H1 (cell line): ENCODE results near the gene HSPA1A. TPM values are rescaled to one million over a fixed set of nuclear protein-coding genes. Genes with fewer than 3 reads are reported as not detected.
A peak's percentile ranks its signal among the peaks of the same experiment; 100 is the strongest.

Experiments used
- CTCF ChIA-PET: fragments of 300-600 bp; sonication (Branson Sonifier 250); formaldehyde crosslinking; loops from one replicate; lab custom pipeline; 2021; ENCODE audit not compliant: partially characterized antibody; lab: Charles Lee
- POLR2A ChIA-PET: fragments of 300-600 bp; sonication (Branson Sonifier 250); formaldehyde crosslinking; loops from one replicate; lab custom pipeline; 2021; ENCODE audit warnings: inconsistent platforms; ENCODE audit not compliant: partially characterized antibody; lab: Charles Lee
- DNase-seq, 2 experiments: peaks; one replicate each; pipeline versions ENCODE4 v3.0.0 to v3.0.0-alpha.2; 2010 to 2022; ENCODE audit warnings: low spot score in 2 of 2, low read depth in 1 of 2, mixed read lengths in 1 of 2
- FAIRE-seq: peaks from 2 replicates; lab custom pipeline; 2011; peaks lifted over from hg19 to GRCh38; lab: Jason Lieb, UNC
- H2AFZ ChIP-seq: 2 replicates; pipeline ENCODE4 v1.8.1; 2012; ENCODE audit warnings: low read length, inconsistent platforms
- H2AK5ac ChIP-seq: 2 replicates; pipeline ENCODE4 v1.6.1; 2013; ENCODE audit warnings: low read depth, low read length
- H2BK120ac ChIP-seq: replicated peaks from 2 replicates; pipeline ENCODE3; 2013; ENCODE audit warnings: low read depth, low read length, inconsistent platforms
- H2BK12ac ChIP-seq: 2 replicates; pipeline ENCODE4 v1.6.1; 2013; ENCODE audit warnings: low read depth, low read length
- H2BK15ac ChIP-seq: 2 replicates; pipeline ENCODE4 v1.6.1; 2013; ENCODE audit warnings: low read length
- H2BK20ac ChIP-seq: 2 replicates; pipeline ENCODE4 v1.6.1; 2013; ENCODE audit warnings: low read length
- H2BK5ac ChIP-seq: 2 replicates; pipeline ENCODE4 v1.6.1; 2013; ENCODE audit warnings: low read depth, low read length
- H3K14ac ChIP-seq: 2 replicates; pipeline ENCODE4 v1.6.1; 2013; ENCODE audit warnings: inconsistent platforms; ENCODE audit not compliant: insufficient read length
- H3K18ac ChIP-seq: 2 replicates; pipeline ENCODE4 v1.6.1; 2013; ENCODE audit warnings: low read length; ENCODE audit errors: extremely low read depth
- H3K23ac ChIP-seq: 2 replicates; pipeline ENCODE4 v1.6.1; 2013; ENCODE audit warnings: inconsistent platforms; ENCODE audit not compliant: insufficient read length
- H3K23me2 ChIP-seq: 2 replicates; pipeline ENCODE4 v1.6.1; 2013; ENCODE audit warnings: low read depth, low read length
- H3K27ac ChIP-seq: 2 replicates; pipeline ENCODE4 v1.6.1; 2011; ENCODE audit warnings: low read depth, low read length, inconsistent platforms
- H3K27me3 ChIP-seq, 4 experiments: replicated peaks in 1 of 4; 1 replicate in 1 of 4; 2 replicates in 3 of 4; pipeline versions ENCODE4 v1.6.1 to v1.8.1; 2011 to 2013; ENCODE audit warnings: low read length in 3 of 4, mild to moderate bottlenecking in 3 of 4, inconsistent platforms in 2 of 4, mixed read lengths in 2 of 4, moderate library complexity in 1 of 4; ENCODE audit not compliant: control insufficient read depth in 3 of 4, insufficient read depth in 3 of 4; ENCODE audit errors: extremely low read depth in 1 of 4
- H3K36me3 ChIP-seq, 4 experiments: 2 replicates each; pipeline versions ENCODE4 v1.6.1 to v1.8.1; 2011 to 2013; ENCODE audit warnings: mild to moderate bottlenecking in 4 of 4, low read length in 3 of 4, moderate library complexity in 2 of 4, control low read depth in 1 of 4, inconsistent platforms in 1 of 4; ENCODE audit not compliant: insufficient read depth in 4 of 4, control insufficient read depth in 2 of 4
- H3K4ac ChIP-seq: replicated peaks from 2 replicates; pipeline ENCODE3; 2013; ENCODE audit warnings: low read length, low read depth, mixed read lengths, inconsistent platforms; ENCODE audit not compliant: insufficient read length
- H3K4me1 ChIP-seq, 4 experiments: replicated peaks in 1 of 4; 1 replicate in 1 of 4; 2 replicates in 3 of 4; pipeline versions ENCODE4 v1.6.1 to v1.8.1; 2011 to 2013; ENCODE audit warnings: low read length in 3 of 4, inconsistent platforms in 2 of 4, mixed read lengths in 1 of 4; ENCODE audit not compliant: insufficient read depth in 4 of 4, control insufficient read depth in 3 of 4
- H3K4me2 ChIP-seq, 2 experiments: 2 replicates each; pipeline versions ENCODE4 v1.6.1 to v1.8.1; 2011 to 2013; ENCODE audit warnings: low read depth in 2 of 2, low read length in 2 of 2, control low read depth in 1 of 2, inconsistent platforms in 1 of 2, mild to moderate bottlenecking in 1 of 2; ENCODE audit not compliant: insufficient read depth in 1 of 2
- H3K4me3 ChIP-seq, 4 experiments: fragments of 200-600, 300-600 bp in 1 of 4; sonication (generic), shearing (Covaris generic), sonication (Bioruptor Twin) in 1 of 4; 2 replicates each; pipeline versions ENCODE4 v1.5.1 to v1.8.1; 2011 to 2016; ENCODE audit warnings: low read length in 4 of 4, low read depth in 3 of 4, control low read depth in 2 of 4, inconsistent platforms in 2 of 4, mild to moderate bottlenecking in 2 of 4, mixed read lengths in 1 of 4, moderate library complexity in 1 of 4; ENCODE audit not compliant: insufficient read depth in 2 of 4; ENCODE audit errors: extremely low read depth in 1 of 4
- H3K56ac ChIP-seq: replicated peaks from 2 replicates; pipeline ENCODE3; 2013; ENCODE audit warnings: low read depth, mild to moderate bottlenecking, mixed read lengths, low read length, inconsistent platforms; ENCODE audit not compliant: insufficient read length
- H3K79me1 ChIP-seq: 2 replicates; pipeline ENCODE4 v1.6.1; 2013; ENCODE audit warnings: low read depth, low read length, control low read depth
- H3K79me2 ChIP-seq, 2 experiments: 2 replicates each; pipeline versions ENCODE4 v1.6.1 to v1.8.1; 2012 to 2013; ENCODE audit warnings: low read length in 2 of 2, mild to moderate bottlenecking in 2 of 2, inconsistent platforms in 1 of 2; ENCODE audit not compliant: insufficient read depth in 2 of 2, control insufficient read depth in 1 of 2
- H3K9ac ChIP-seq, 4 experiments: replicated peaks in 1 of 4; 1 replicate in 1 of 4; 2 replicates in 3 of 4; pipeline versions ENCODE4 v1.6.1 to v1.8.1; 2011 to 2013; ENCODE audit warnings: low read depth in 3 of 4, low read length in 3 of 4, control low read depth in 2 of 4, mild to moderate bottlenecking in 2 of 4, moderate library complexity in 2 of 4, inconsistent platforms in 1 of 4; ENCODE audit errors: extremely low read depth in 1 of 4
- H3K9me3 ChIP-seq, 2 experiments: 2 replicates each; pipeline versions ENCODE4 v1.6.1 to v1.8.1; 2012 to 2013; ENCODE audit warnings: mild to moderate bottlenecking in 2 of 2, moderate library complexity in 2 of 2, control low read depth in 1 of 2, inconsistent platforms in 1 of 2, low read depth in 1 of 2, low read length in 1 of 2, mixed read lengths in 1 of 2; ENCODE audit not compliant: insufficient read depth in 2 of 2
- H4K20me1 ChIP-seq, 2 experiments: replicated peaks in 1 of 2; 2 replicates each; pipeline versions ENCODE3 to v1.8.1; 2011 to 2013; ENCODE audit warnings: inconsistent platforms in 2 of 2, low read length in 2 of 2, mild to moderate bottlenecking in 1 of 2; ENCODE audit not compliant: insufficient read depth in 2 of 2, control insufficient read depth in 1 of 2
- H4K5ac ChIP-seq: 2 replicates; pipeline ENCODE4 v1.6.1; 2013; ENCODE audit warnings: low read length, low read depth, mixed read lengths, inconsistent platforms; ENCODE audit not compliant: insufficient read length
- H4K8ac ChIP-seq: 2 replicates; pipeline ENCODE4 v1.8.0; 2013; ENCODE audit warnings: mild to moderate bottlenecking, moderate library complexity, low read length, inconsistent platforms; ENCODE audit not compliant: insufficient read depth; ENCODE audit errors: extremely low read depth
- H4K91ac ChIP-seq: replicated peaks from 2 replicates; pipeline ENCODE3; 2013; ENCODE audit warnings: low read length, mixed read lengths, inconsistent platforms; ENCODE audit not compliant: insufficient read length
- BACH1 ChIP-seq: IDR thresholded peaks from 2 replicates; pipeline ENCODE4 v1.6.1; 2012; ENCODE audit warnings: low read length, improper control_type of control experiment
- CEBPB ChIP-seq: IDR thresholded peaks from 2 replicates; pipeline ENCODE4 v1.6.1; 2012; ENCODE audit warnings: low read depth, low read length
- HDAC6 ChIP-seq: IDR thresholded peaks from one replicate; pipeline ENCODE4 v1.7.1; 2012; ENCODE audit warnings: low read depth, mild to moderate bottlenecking, inconsistent platforms, low read length, moderate library complexity
- JUND ChIP-seq: IDR thresholded peaks from 2 replicates; pipeline ENCODE4 v1.6.1; 2011; ENCODE audit warnings: mild to moderate bottlenecking, improper control_type of control experiment, low read length
- MAX ChIP-seq: IDR thresholded peaks from 2 replicates; pipeline ENCODE4 v1.6.1; 2012; ENCODE audit warnings: inconsistent platforms
- PHF8 ChIP-seq: fragments of 200-600 bp; sonication (generic); conservative IDR thresholded peaks from 2 replicates; pipeline ENCODE4 v1.7.1; 2012; ENCODE audit warnings: low read depth, mild to moderate bottlenecking, inconsistent platforms, low read length, moderate library complexity
- RBBP5 ChIP-seq: IDR thresholded peaks from 2 replicates; pipeline ENCODE4 v1.7.1; 2012; ENCODE audit warnings: low read depth, mild to moderate bottlenecking, inconsistent platforms, low read length, moderate library complexity, borderline replicate concordance
- RXRA ChIP-seq: IDR thresholded peaks from 2 replicates; pipeline ENCODE4 v1.6.1; 2011; ENCODE audit warnings: low read depth, mild to moderate bottlenecking, low read length, moderate library complexity; ENCODE audit not compliant: insufficient read depth
- SRF ChIP-seq: IDR thresholded peaks from 2 replicates; pipeline ENCODE4 v1.6.1; 2011; ENCODE audit warnings: mild to moderate bottlenecking, low read depth, low read length, moderate library complexity
- WGBS, 2 experiments: shearing (Covaris generic) in 1 of 2; methylation state at CpG; one replicate each; pipeline versions ENCODE4 v1.1.6 to v1.1.7; 2013 to 2015; ENCODE audit warnings: low lambda C conversion rate in 2 of 2, mixed read lengths in 2 of 2, inconsistent platforms in 1 of 2, low coverage in 1 of 2, missing lambda C conversion rate in 1 of 2; ENCODE audit not compliant: insufficient replicate concordance in 2 of 2, insufficient coverage in 1 of 2, insufficient read length in 1 of 2; ENCODE audit errors: extremely low coverage in 1 of 2, missing lambda C conversion rate in 1 of 2; 5-methylcytosine and 5-hydroxymethylcytosine counted together
- polyA plus RNA-seq, 7 experiments: library from polyadenylated mRNA; depleted of rRNA in 3 of 7; stranded (reverse) in 5 of 7; unstranded in 2 of 7; fragments of >200 nt in 5 of 7; fragments of 200-250 nt in 2 of 7; gene quantifications; 1 replicate in 5 of 7; 2 replicates in 1 of 7; 4 replicates in 1 of 7; pipeline versions ENCODE4 v1.2.1 to v1.2.3, GENCODE V29; 2011 to 2013; ENCODE audit warnings: missing spikeins in 2 of 7, mixed read lengths in 2 of 7
- total RNA-seq: library from RNA; stranded (reverse); fragmentation: NEBNext Ultra II Directional; extraction: Animal tissue kit (Norgen Biotek cat#: 25700); gene quantifications from 2 replicates; pipeline ENCODE4 v1.2.1, GENCODE V29; 2021

The HSPA1A gene
- total and polyA plus RNA-seq, 2 of the 8 experiments (the other 6 are each of a cell fraction or from before 2014, with no cell fraction given), result 40.7 to 54.0 TPM

DNA sequence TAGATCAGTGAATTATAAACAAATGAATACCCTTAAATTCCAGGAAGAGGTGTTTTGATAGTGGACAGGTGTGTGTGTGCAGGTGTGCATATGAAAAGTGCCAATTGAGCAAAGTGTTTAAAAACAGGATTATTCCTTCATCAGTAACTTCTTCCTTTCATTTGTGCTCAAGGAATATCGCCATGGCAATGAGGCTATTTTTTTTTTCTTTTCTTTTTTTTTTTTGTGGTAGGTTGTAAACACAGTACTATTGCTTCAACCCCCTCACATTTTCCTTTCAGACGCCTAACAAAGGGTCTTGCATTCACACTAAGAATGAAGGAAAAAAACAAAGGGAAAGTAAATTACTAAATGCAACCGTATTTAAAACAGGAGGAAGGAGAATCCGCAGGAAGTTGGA is 10.2 kb downstream of the HSPA1A start:
- Histone ChIP-seq H3K18ac (no peak overlapping the region), H2BK5ac (peak overlapping the region; percentile 67; the same call in 1 of the 2 replicates), H2BK20ac (no peak overlapping the region), H4K91ac (peak overlapping the region; percentile 71), H3K27ac (peak overlapping the region; percentile 66), H3K4ac (peak overlapping the region; percentile 92), H3K14ac (no peak overlapping the region), H2BK12ac (no peak overlapping the region), H3K79me1 (no peaks in the 10 kb centered on the region), H3K9ac (no peak overlapping the region), H2BK120ac (peak overlapping the region; percentile 82), H3K23me2 (peaks cover 17% of the 10 kb centered on the region), H3K79me2 (peaks cover 0 to 10% of the 10 kb centered on the region in 2 experiments; a peak in 2 of 4 replicates), H3K27me3 (no peaks in the 10 kb centered on the region; a peak in 1 of 7 replicates), H3K9me3 (no peaks in the 10 kb centered on the region), H3K4me2 (peak overlapping the region; percentile 29 to 50; a peak in 3 of 4 replicates), H3K36me3 (no peaks in the 10 kb centered on the region), H3K56ac (no peak overlapping the region), H2AK5ac (no peak overlapping the region), H3K4me3 (peak overlapping the region in 1 of 4 experiments; percentile 28; a peak in 3 of 8 replicates), H3K4me1 (peaks cover 5 to 12% (median 9%) of the 10 kb centered on the region in 4 experiments; a peak in 6 of 7 replicates), H2AFZ (no peak overlapping the region), H4K5ac (peak overlapping the region; percentile 71), H4K8ac (no peak overlapping the region), H4K20me1 (peaks cover 0 to 3% of the 10 kb centered on the region in 2 experiments), H3K23ac (no peak overlapping the region), H2BK15ac (no peak overlapping the region)
- FAIRE-seq, result no peak
- ChIA-PET CTCF (interaction anchor here (0.9 to 2.6 kb wide), 6 partner anchors 20 to 87 kb away, joined by 3 to 12 read pairs (median 3); no protein-coding TSS in a partner anchor), POLR2A (interaction anchor here (0.7 to 10.9 kb wide), 9 partner anchors 12 to 145 kb away, joined by 3 to 136 read pairs (median 6); partner anchors contain the start of genes DDAH2, EHMT2, HSPA1A and HSPA1L)
- WGBS, 2 experiments, result 36% methylated on average over 4 of the region's 4 CpGs; no CpG with 5 or more reads in 1 of the 2 experiments
- DNase-seq, result no peak
- TF ChIP-seq CEBPB (no peak), SRF (no peak), HDAC6 (no peak), PHF8 (no peak), RBBP5 (no peak), BACH1 (no peak), RXRA (no peak), JUND (no peak), MAX (no peak)
